Astrocyte (in vitro differentiated cells and primary cell): Measurements from ENCODE around the gene TEAD1.

Experiments used
- CTCF ChIP-seq: IDR thresholded peaks from 2 replicates; pipeline ENCODE4 v1.5.1; 2011; ENCODE audit warnings: low read depth, mild to moderate bottlenecking, inconsistent platforms, low read length, moderate library complexity; ENCODE audit not compliant: insufficient read depth
- EZH2 ChIP-seq: IDR thresholded peaks from 2 replicates; pipeline ENCODE4 v1.6.1; 2012; ENCODE audit warnings: mild to moderate bottlenecking, low read length, inconsistent platforms; ENCODE audit not compliant: insufficient read depth

DNA sequence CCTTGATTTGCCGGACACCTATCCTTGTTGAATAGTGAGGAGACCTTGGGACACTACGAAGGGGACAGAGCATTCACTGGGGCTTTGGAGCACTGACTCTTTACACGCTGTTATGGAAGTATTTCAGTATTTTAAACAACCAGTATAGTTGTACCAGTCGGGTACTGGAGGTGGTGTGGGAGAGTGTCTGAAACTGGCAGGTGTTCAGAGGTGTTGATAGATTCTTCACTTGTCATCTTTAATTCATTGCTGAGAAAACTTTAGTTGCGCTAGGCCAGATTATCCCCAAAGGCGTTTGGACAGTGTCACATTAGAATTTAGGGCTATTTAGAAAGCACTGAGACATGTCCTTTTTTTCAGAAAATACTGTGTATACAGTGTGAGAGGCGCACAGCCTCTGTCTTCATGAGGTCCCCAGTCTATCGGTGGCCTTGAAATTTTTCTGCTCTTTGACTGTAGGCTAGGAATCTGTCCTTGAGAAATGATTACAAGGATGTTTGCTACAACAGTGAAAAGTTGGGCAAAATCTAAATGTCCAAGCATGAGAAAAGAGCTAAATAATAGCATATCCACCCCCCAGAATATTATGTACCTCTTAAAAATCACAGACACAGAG lies 69.7 kb downstream of the TEAD1 start:
- TF ChIP-seq CTCF (no peak), EZH2 (no peak)
